Endothelial cell of umbilical vein (primary cell): ENCODE results near the gene ZDHHC20. TPM values are rescaled to one million over a fixed set of nuclear protein-coding genes. Genes with fewer than 3 reads are reported as not detected.

Experiments used
- BruUV-seq: library from RNA; stranded (reverse); fragments of 400-500 nt; replicated peaks from 2 replicates; lab custom pipeline; 2021; lab: Mats Ljungman, UMichigan
- CTCF ChIA-PET: fragments of 300-600, 350-600 bp; sonication (Branson Sonifier 250); formaldehyde crosslinking; loops from one replicate; lab custom pipeline; 2021; ENCODE audit warnings: antibody characterized with exemption, inconsistent platforms; lab: Charles Lee
- POLR2A ChIA-PET: fragments of 300-600, 350-600 bp; sonication (Branson Sonifier 250); formaldehyde crosslinking; loops from one replicate; lab custom pipeline; 2021; ENCODE audit warnings: antibody characterized with exemption, inconsistent platforms; lab: Charles Lee
- DNase-seq: peaks from one replicate; pipeline ENCODE4 v3.0.0-alpha.2; 2011; ENCODE audit warnings: low read depth, low spot score
- FAIRE-seq: peaks from 2 replicates; lab custom pipeline; 2011; peaks lifted over from hg19 to GRCh38; lab: Jason Lieb, UNC
- H2AFZ ChIP-seq: 2 replicates; pipeline ENCODE4 v1.6.0; 2012; ENCODE audit warnings: low read depth, low read length, control low read depth, inconsistent platforms
- H3K27ac ChIP-seq: 2 replicates; pipeline ENCODE4 v1.5.1; 2011; ENCODE audit warnings: low read depth, mild to moderate bottlenecking, control low read depth, low read length, moderate library complexity; ENCODE audit not compliant: insufficient read depth
- H3K27me3 ChIP-seq, 2 experiments: 2 replicates each; pipeline versions ENCODE4 v1.6.0 to v1.6.1; 2011; ENCODE audit warnings: low read length in 2 of 2, mixed read lengths in 1 of 2; ENCODE audit not compliant: control insufficient read depth in 2 of 2, insufficient read depth in 2 of 2
- H3K36me3 ChIP-seq, 2 experiments: 2 replicates in 1 of 2; 3 replicates in 1 of 2; pipeline ENCODE4 v1.5.1; 2011; ENCODE audit warnings: low read length in 2 of 2, mild to moderate bottlenecking in 1 of 2, moderate library complexity in 1 of 2; ENCODE audit not compliant: control insufficient read depth in 2 of 2, insufficient read depth in 2 of 2; ENCODE audit errors: extremely low read depth in 1 of 2
- H3K4me1 ChIP-seq: 3 replicates; pipeline ENCODE4 v1.5.1; 2011; ENCODE audit warnings: mild to moderate bottlenecking, low read length; ENCODE audit not compliant: control insufficient read depth, insufficient read depth; ENCODE audit errors: extremely low read depth
- H3K4me2 ChIP-seq: 2 replicates; pipeline ENCODE4 v1.6.1; 2011; ENCODE audit warnings: low read length, control low read depth, mixed read lengths; ENCODE audit not compliant: insufficient read depth
- H3K4me3 ChIP-seq, 3 experiments: fragments of 200-600 bp in 1 of 3; sonication (generic), shearing (Covaris generic) in 1 of 3; replicated peaks in 1 of 3; 2 replicates each; pipeline ENCODE4 v1.5.1; 2011 to 2016; ENCODE audit warnings: control low read depth in 3 of 3, low read length in 3 of 3, mild to moderate bottlenecking in 2 of 3, inconsistent platforms in 1 of 3, low read depth in 1 of 3, moderate library complexity in 1 of 3; ENCODE audit not compliant: insufficient read depth in 1 of 3
- H3K79me2 ChIP-seq: 2 replicates; pipeline ENCODE4 v1.6.0; 2012; ENCODE audit warnings: low read length, inconsistent platforms; ENCODE audit not compliant: control insufficient read depth, insufficient read depth
- H3K9ac ChIP-seq: replicated peaks from 2 replicates; pipeline ENCODE3; 2011; ENCODE audit warnings: low read length, control low read depth; ENCODE audit not compliant: insufficient read depth; ENCODE audit errors: extremely low read depth
- H3K9me1 ChIP-seq: replicated peaks from 3 replicates; pipeline ENCODE4 v1.6.0; 2011; ENCODE audit warnings: mild to moderate bottlenecking, low read length; ENCODE audit not compliant: control insufficient read depth, insufficient read depth; ENCODE audit errors: extremely low read depth
- H3K9me3 ChIP-seq: replicated peaks from 2 replicates; pipeline ENCODE4 v1.5.1; 2012; ENCODE audit warnings: low read length, inconsistent platforms; ENCODE audit not compliant: control insufficient read depth, insufficient read depth
- H4K20me1 ChIP-seq: replicated peaks from 2 replicates; pipeline ENCODE3; 2011; ENCODE audit warnings: mild to moderate bottlenecking, low read length; ENCODE audit not compliant: control insufficient read depth, insufficient read depth; ENCODE audit errors: extremely low read depth
- EZH2 ChIP-seq: IDR thresholded peaks from 2 replicates; pipeline ENCODE4 v1.6.1; 2012; ENCODE audit warnings: borderline replicate concordance, low read depth, mild to moderate bottlenecking, moderate library complexity, low read length, inconsistent platforms; ENCODE audit not compliant: severe bottlenecking
- FOS ChIP-seq: IDR thresholded peaks from 2 replicates; pipeline ENCODE4 v1.6.1; 2011; ENCODE audit warnings: mild to moderate bottlenecking, low read length, moderate library complexity, borderline replicate concordance; ENCODE audit not compliant: insufficient read depth
- GATA2 ChIP-seq: IDR thresholded peaks from 2 replicates; pipeline ENCODE4 v1.7.0; 2011; ENCODE audit warnings: low read depth, mild to moderate bottlenecking, moderate library complexity, mixed read lengths, low read length; ENCODE audit not compliant: insufficient read length, insufficient read depth
- JUN ChIP-seq: IDR thresholded peaks from 2 replicates; pipeline ENCODE4 v1.6.1; 2011; ENCODE audit warnings: borderline replicate concordance, low read depth; ENCODE audit not compliant: insufficient read length, insufficient read depth
- MYC ChIP-seq: IDR thresholded peaks from one replicate; pipeline ENCODE4 v1.6.1; 2011; ENCODE audit warnings: mild to moderate bottlenecking, low read depth, low read length
- POLR2A ChIP-seq: IDR thresholded peaks from 2 replicates; pipeline ENCODE4 v1.6.1; 2012; ENCODE audit warnings: low read depth, mild to moderate bottlenecking, control low read depth, low read length
- POLR2AphosphoS5 ChIP-seq: IDR thresholded peaks from 2 replicates; pipeline ENCODE4 v1.6.1; 2012; ENCODE audit warnings: low read depth, mild to moderate bottlenecking, control low read depth, low read length, moderate library complexity; ENCODE audit not compliant: insufficient read depth
- dilution Hi-C: fragments of 300-500 bp; cut with MboI; formaldehyde crosslinking; loops from one replicate; pipeline ENCODE4 v1.15.0; 2019; ENCODE audit warnings: low sequenced_read_pairs; ENCODE audit not compliant: extremely low pct_ligation_motif_present
- intact Hi-C: fragments of 100-400 bp; cut with micrococcal nuclease; formaldehyde crosslinking; loops from one replicate; pipeline ENCODE4 v1.10.0; 2022
- polyA plus RNA-seq, 4 experiments: library from polyadenylated mRNA; depleted of rRNA in 3 of 4; stranded (reverse) in 3 of 4; unstranded in 1 of 4; fragments of >200 nt; gene quantifications; 2 replicates each; pipeline versions ENCODE4 v1.2.1 to v1.2.3, GENCODE V29; 2011 to 2012; ENCODE audit warnings: missing spikeins in 1 of 4
- total RNA-seq: library from RNA; stranded (reverse); gene quantifications from 2 replicates; pipeline ENCODE4 v1.2.3, GENCODE V29; 2021
- TF ChIP-seq, protein P1 (sequence below), 2 donors: IDR thresholded peaks; 1 replicate in 1 of 2; 2 replicates in 1 of 2; pipeline ENCODE4 v1.5.1; 2011; ENCODE audit warnings: low read length in 2 of 2, mild to moderate bottlenecking in 2 of 2, moderate library complexity in 2 of 2, control low read depth in 1 of 2, inconsistent platforms in 1 of 2, low read depth in 1 of 2; ENCODE audit not compliant: insufficient read depth in 1 of 2; ENCODE audit errors: extremely low read depth in 1 of 2
- TF ChIP-seq, protein P2 (sequence below): IDR thresholded peaks from 2 replicates; pipeline ENCODE4 v1.6.1; 2011; ENCODE audit not compliant: insufficient read depth, insufficient read length

Gene ZDHHC20
- total and polyA plus RNA-seq, 2 donors (not counting 3 experiments of a cell fraction or from before 2014, with no cell fraction given): 22.1 to 59.4 TPM

DNA sequence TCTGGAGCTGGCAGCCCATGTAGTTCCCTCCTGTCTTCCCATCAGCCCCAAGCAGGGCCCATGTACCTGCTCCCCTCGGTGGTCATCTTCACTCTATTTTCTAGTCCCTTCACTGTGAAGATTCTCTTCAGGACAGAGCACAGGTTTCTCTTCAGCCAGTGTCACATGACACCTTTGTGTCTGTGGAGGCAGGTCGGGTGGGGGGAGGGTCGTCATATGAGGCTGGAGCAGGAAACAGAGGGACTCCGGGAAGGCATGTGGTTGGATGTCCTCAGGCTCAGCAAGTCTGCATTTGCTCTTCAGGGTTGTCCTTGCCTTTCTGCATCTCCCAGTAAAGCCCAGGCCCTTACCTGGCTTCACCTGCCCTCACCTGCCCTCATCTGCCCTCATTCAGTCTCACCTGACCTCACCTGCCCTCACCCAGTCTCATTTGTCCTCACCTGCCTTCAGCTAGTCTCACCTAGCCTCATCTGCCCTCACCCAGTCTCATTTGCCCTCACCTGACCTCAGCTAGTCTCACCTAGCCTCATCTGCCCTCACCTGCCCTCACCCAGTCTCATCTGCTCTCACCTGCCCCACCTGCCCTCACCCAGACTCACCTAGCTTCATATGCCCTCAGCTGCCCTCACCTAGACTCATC lies 120.3 kb downstream of the ZDHHC20 start:
- H3K9me1 ChIP-seq: no peaks in the 10 kb centered on the region
- POLR2A ChIA-PET: no interaction called here
- no peak overlapping the region for H3K27ac ChIP-seq
- no peak overlapping the region for H3K4me3 ChIP-seq
- no peaks in the 10 kb centered on the region for H3K27me3 ChIP-seq
- intact Hi-C loops (loop anchor here (1.0 kb wide), 1 partner anchor 141 kb away; no protein-coding TSS in a partner anchor), dilution Hi-C loops (no loop called here)
- DNase-seq (no peak), FAIRE-seq (no peak)
- TF ChIP-seq MYC: no peak
- no peak for TF ChIP-seq EZH2
- no peak for TF ChIP-seq GATA2
- TF ChIP-seq, protein P1, sequence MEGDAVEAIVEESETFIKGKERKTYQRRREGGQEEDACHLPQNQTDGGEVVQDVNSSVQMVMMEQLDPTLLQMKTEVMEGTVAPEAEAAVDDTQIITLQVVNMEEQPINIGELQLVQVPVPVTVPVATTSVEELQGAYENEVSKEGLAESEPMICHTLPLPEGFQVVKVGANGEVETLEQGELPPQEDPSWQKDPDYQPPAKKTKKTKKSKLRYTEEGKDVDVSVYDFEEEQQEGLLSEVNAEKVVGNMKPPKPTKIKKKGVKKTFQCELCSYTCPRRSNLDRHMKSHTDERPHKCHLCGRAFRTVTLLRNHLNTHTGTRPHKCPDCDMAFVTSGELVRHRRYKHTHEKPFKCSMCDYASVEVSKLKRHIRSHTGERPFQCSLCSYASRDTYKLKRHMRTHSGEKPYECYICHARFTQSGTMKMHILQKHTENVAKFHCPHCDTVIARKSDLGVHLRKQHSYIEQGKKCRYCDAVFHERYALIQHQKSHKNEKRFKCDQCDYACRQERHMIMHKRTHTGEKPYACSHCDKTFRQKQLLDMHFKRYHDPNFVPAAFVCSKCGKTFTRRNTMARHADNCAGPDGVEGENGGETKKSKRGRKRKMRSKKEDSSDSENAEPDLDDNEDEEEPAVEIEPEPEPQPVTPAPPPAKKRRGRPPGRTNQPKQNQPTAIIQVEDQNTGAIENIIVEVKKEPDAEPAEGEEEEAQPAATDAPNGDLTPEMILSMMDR (IDR thresholded peaks at IDR 0.05; ENCODE audit: extremely low read depth in 1 of 2, insufficient read depth in 1 of 2, low read depth in 1 of 2, low read length in 2 of 2): no peak
- TF ChIP-seq POLR2AphosphoS5: no peak
- TF ChIP-seq POLR2A: no peak
- TF ChIP-seq, protein P2, sequence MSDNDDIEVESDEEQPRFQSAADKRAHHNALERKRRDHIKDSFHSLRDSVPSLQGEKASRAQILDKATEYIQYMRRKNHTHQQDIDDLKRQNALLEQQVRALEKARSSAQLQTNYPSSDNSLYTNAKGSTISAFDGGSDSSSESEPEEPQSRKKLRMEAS: no peak
- no peak for TF ChIP-seq JUN
- TF ChIP-seq FOS: no peak
- H2AFZ ChIP-seq: no peak overlapping the region
- no peaks in the 10 kb centered on the region for H3K9me3 ChIP-seq
- no peaks in the 10 kb centered on the region for H3K79me2 ChIP-seq
- H3K4me1 ChIP-seq: no peaks in the 10 kb centered on the region
- no peaks in the 10 kb centered on the region for H4K20me1 ChIP-seq
- H3K4me2 ChIP-seq: no peak overlapping the region
- H3K9ac ChIP-seq: no peak overlapping the region
- CTCF ChIA-PET: interaction anchor here (0.7 to 1.1 kb wide), 3 partner anchors 42 to 141 kb away, joined by 3 read pairs; no protein-coding TSS in a partner anchor
- no TSS peak for BruUV-seq
- H3K36me3 ChIP-seq: no peaks in the 10 kb centered on the region
